BLaER1 treated with 17β-estradiol and CSF1 and Interleukin-3, amounts not matched to agents 10 nM and 100 nM (cell line): ENCODE data around the gene GRIN2C.
A peak's percentile ranks its signal among the peaks of the same experiment; 100 is the strongest.

ENCODE experiments used
- H3K27ac ChIP-seq, 11 experiments: shearing (Covaris generic); formaldehyde crosslinking; 2 replicates each; pipeline ENCODE4 v1.8.1; 2022
- H3K27me3 ChIP-seq, 11 experiments: shearing (Covaris generic); formaldehyde crosslinking; 2 replicates each; pipeline ENCODE4 v1.8.1; 2022
- H3K36me3 ChIP-seq, 11 experiments: shearing (Covaris generic); formaldehyde crosslinking; 2 replicates each; pipeline ENCODE4 v1.8.1; 2022
- H3K4me1 ChIP-seq, 10 experiments: shearing (Covaris generic); formaldehyde crosslinking; 2 replicates each; pipeline ENCODE4 v1.8.1; 2022
- H3K4me2 ChIP-seq, 11 experiments: shearing (Covaris generic); formaldehyde crosslinking; 2 replicates each; pipeline ENCODE4 v1.8.1; 2022
- H3K4me3 ChIP-seq, 10 experiments: shearing (Covaris generic); formaldehyde crosslinking; 2 replicates each; pipeline ENCODE4 v1.8.1; 2022
- H3K9ac ChIP-seq, 11 experiments: shearing (Covaris generic); formaldehyde crosslinking; 2 replicates each; pipeline ENCODE4 v1.8.1; 2022
- H3K9me3 ChIP-seq, 11 experiments: shearing (Covaris generic); formaldehyde crosslinking; replicated peaks in 1 of 11; 2 replicates each; pipeline ENCODE4 v1.8.1; 2022
- H4K20me1 ChIP-seq, 11 experiments: shearing (Covaris generic); formaldehyde crosslinking; 2 replicates each; pipeline ENCODE4 v1.8.1; 2022
- Cebpa-rat ChIP-seq, 11 experiments: shearing (Covaris generic); IDR thresholded peaks; 2 replicates each; pipeline ENCODE4 v1.8.1; 2022

The GRIN2C gene

DNA sequence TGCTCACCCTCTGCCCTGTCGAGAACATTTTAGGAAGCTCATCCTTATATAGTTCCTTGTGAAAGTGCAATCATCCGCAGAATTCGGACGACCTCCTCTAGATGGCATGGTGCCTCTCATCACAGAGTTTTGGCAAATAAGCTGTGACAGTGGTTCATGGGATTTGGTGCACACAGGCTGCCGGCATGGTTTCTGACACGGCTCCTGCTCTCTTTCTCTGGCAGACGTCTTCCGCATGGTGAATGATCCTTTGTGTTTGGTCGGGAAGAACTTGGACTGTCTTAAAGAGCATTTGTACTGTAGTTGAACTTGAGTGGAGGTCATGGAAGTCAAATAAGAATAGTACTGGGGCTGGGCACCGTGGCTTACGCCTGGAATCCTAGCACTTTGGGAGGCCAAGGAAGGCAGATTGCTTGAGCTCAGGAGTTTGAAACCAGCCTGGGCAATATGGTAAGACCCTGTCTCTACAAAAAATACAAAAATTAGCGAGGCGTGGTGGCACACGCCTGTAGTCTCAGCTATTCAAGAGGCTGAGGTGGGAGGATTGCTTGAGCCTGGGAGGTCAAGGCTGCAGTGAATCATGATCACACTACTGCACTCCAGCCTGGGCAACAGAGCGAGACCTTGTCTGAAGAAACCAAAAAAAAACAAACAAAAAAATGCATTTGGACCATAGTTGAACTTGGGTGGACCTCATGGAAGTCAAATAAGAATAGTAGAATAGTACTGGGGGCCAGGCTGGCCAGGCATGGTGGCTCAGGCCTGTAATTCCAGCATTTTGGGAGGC lies 48.8 kb downstream of the GRIN2C start:
- Histone ChIP-seq H3K27me3 (no peaks in the 10 kb centered on the region), H3K27ac (peak overlapping the region in 1 of 11 experiments; percentile 26; a peak in 1 of 22 replicates), H3K36me3 (peaks cover 0 to 85% (median 48%) of the 10 kb centered on the region in 11 experiments; a peak in 18 of 22 replicates), H3K4me2 (peak overlapping the region in 10 of 11 experiments; percentile 10 to 89 (median 72); a peak in 15 of 22 replicates), H3K4me3 (no peak overlapping the region), H3K4me1 (peaks cover 74 to 98% (median 82%) of the 10 kb centered on the region in 10 experiments), H3K9ac (no peak overlapping the region), H4K20me1 (peaks cover 7 to 100% (median 90%) of the 10 kb centered on the region in 11 experiments; a peak in 20 of 22 replicates), H3K9me3 (0 out of 22 replicates have a peak, but pooled peaks cover 0 to 3% (median 0%) of the 10 kb centered on the region in 11 experiments)
- no peak for TF ChIP-seq Cebpa-rat (IDR thresholded peaks at IDR 0.05)

DNA sequence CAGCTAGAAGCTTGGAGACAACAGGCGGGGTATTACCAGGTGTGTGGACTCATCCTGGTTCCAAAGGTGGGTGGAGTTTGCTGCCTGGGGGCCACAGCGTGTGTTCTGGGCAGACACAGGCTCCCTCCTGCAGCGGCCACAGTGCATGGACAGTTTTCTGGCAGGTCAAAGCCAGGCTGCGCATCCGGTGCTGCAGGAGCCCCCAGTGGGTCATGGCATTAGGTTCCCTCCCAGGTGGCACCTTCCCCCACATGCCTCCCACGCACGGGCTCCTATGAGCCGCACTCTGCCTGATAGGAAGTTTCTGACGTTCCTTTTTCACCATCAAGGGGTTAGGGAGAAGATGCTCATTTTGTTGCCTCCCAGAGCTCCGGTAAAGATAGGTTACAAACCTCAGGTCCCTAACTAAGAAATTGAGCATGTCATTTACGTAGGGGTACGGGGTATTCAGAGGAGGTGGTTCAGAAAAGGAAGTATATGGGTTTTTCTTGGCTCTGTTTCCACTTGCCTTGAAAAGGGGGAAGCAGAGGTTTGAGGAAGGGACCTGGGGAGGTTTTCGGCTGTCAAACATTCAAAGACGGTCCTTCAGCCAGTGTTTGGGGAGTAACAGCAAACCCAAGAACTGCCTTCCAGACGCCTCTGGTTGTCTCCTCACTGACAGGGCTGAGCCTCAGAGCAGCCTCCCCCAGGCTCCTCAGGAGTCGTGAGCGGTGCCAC lies 50.8 kb downstream of the GRIN2C start:
- Histone ChIP-seq H4K20me1 (peaks cover 11 to 100% (median 91%) of the 10 kb centered on the region in 11 experiments; a peak in 20 of 22 replicates), H3K27me3 (no peaks in the 10 kb centered on the region), H3K9ac (peak overlapping the region in 2 of 11 experiments; percentile 25 to 28; a peak in 2 of 22 replicates), H3K4me3 (no peak overlapping the region), H3K27ac (no peak overlapping the region), H3K36me3 (peaks cover 0 to 85% (median 59%) of the 10 kb centered on the region in 11 experiments; a peak in 19 of 22 replicates), H3K9me3 (no peaks in the 10 kb centered on the region), H3K4me1 (peaks cover 58 to 90% (median 68%) of the 10 kb centered on the region in 10 experiments), H3K4me2 (peak overlapping the region; percentile 44 to 77 (median 65); a peak in 21 of 22 replicates)
- no peak for TF ChIP-seq Cebpa-rat (IDR thresholded peaks at IDR 0.05)

DNA sequence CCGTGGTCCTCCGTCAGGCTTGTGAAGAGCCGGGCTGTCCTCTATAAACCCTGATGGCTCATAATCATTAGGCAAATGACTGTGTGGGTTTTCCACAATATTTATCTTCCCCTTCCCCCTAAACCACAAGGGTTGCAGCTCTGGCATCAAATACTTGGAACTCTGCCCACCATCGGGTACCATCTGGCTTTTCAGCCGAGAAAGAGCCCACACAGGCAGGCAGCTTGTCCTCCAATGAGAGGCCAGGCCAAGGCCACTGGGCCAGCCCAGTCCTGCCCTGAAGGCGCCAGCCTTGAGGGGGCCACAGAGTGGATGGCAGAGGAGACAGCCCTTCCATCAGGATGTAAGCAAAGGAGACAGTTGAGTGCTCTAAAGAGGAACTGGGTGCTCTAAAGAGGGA lies 51.8 kb downstream of the GRIN2C start:
- H3K27me3 ChIP-seq: no peaks in the 10 kb centered on the region
- H3K4me3 ChIP-seq: no peak overlapping the region
- H3K4me2 ChIP-seq: peak overlapping the region; percentile 44 to 77 (median 65)
- TF ChIP-seq Cebpa-rat (IDR thresholded peaks at IDR 0.05): no peak
- H4K20me1 ChIP-seq: peaks cover 12 to 100% (median 94%) of the 10 kb centered on the region in 11 experiments; a peak in 20 of 22 replicates
- H3K9me3 ChIP-seq: no peaks in the 10 kb centered on the region
- peaks cover 49 to 80% (median 59%) of the 10 kb centered on the region in 10 experiments for H3K4me1 ChIP-seq
- peaks cover 0 to 91% (median 68%) of the 10 kb centered on the region in 11 experiments; a peak in 19 of 22 replicates for H3K36me3 ChIP-seq
- 0 out of 22 replicates have a peak overlapping the region, but pooled peaks of 1 of the 11 experiments have one; percentile 11 for H3K9ac ChIP-seq
- H3K27ac ChIP-seq: no peak overlapping the region

DNA sequence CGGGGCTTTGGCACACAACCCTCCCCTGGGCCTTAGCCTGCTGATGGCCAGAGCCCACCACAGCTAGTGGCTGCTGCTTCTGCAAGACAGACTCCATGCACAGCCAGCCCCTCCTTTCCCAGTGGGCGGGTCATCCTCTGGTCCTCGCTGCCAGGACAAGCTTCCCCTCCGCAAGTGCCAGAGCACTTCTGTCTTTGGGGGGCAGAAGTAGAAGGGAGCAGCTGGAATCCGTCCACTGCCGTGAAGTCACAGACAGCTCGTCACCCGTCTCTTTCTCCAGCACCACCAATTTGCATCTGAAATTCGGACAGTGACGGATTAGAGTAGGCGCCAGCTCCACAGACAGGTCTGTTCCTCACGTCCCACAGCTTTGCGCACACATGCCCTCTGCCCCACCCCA lies 52.2 kb downstream of the GRIN2C start:
- TF ChIP-seq Cebpa-rat (IDR thresholded peaks at IDR 0.05): no peak

DNA sequence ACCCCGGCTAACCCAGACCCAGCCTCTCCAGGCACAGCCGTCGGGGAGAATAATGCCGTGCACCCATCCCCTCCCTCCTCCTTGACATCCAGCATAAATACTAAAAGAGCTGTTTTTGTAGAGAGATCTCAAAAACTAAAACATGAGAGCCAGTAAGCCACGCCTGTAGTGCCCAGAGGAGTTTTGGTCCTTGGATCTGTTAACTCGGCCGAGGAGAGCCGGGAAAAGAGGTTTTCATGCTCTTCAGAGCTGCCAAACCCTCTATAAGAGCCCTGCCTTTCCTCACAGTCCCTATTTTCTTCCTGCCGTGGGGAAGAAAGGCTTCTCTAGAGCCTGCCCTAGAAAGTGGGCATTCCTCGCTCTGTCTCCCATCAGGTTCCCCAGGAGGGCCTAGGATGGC lies 53.4 kb downstream of the GRIN2C start:
- Histone ChIP-seq H3K4me1 (peaks cover 33 to 64% (median 43%) of the 10 kb centered on the region in 10 experiments), H3K27ac (no peak overlapping the region), H3K27me3 (no peaks in the 10 kb centered on the region), H3K9ac (0 out of 22 replicates have a peak overlapping the region, but pooled peaks of 1 of the 11 experiments have one; percentile 22), H3K4me2 (no peak overlapping the region), H3K4me3 (no peak overlapping the region), H3K36me3 (peaks cover 0 to 98% (median 78%) of the 10 kb centered on the region in 11 experiments; a peak in 19 of 22 replicates), H4K20me1 (peaks cover 12 to 100% (median 94%) of the 10 kb centered on the region in 11 experiments; a peak in 20 of 22 replicates), H3K9me3 (no peaks in the 10 kb centered on the region)
- TF ChIP-seq Cebpa-rat (IDR thresholded peaks at IDR 0.05): no peak

More for the DNA sequence above, 52.2 kb downstream of the GRIN2C start:
- Histone ChIP-seq H4K20me1 (peaks cover 12 to 100% (median 94%) of the 10 kb centered on the region in 11 experiments; a peak in 20 of 22 replicates), H3K36me3 (peaks cover 0 to 91% (median 69%) of the 10 kb centered on the region in 11 experiments; a peak in 19 of 22 replicates), H3K9ac (no peak overlapping the region), H3K27ac (no peak overlapping the region), H3K27me3 (no peaks in the 10 kb centered on the region), H3K4me1 (peaks cover 44 to 75% (median 54%) of the 10 kb centered on the region in 10 experiments), H3K4me3 (no peak overlapping the region), H3K9me3 (no peaks in the 10 kb centered on the region), H3K4me2 (peak overlapping the region; percentile 44 to 77 (median 65))

DNA sequence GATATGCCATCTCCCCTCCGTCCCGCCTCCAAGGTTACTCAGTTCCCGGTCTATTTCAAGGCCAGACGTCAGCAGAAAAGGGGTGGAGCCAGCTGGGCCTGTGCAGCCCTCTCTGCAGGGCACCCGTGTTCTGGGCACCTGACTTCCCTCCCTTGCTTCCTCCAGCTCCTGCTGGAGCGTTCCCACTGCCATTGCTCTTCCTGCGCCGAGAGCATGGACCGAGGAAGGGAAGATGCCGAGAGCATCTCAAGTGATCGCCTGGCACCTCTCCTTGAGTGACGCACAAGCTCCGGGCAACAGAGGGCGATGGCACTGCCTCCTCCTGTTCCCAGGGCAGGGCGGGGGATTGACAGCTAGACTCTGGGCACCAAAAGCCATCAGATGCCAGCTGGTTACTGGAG lies 54.1 kb downstream of the GRIN2C start:
- Histone ChIP-seq H4K20me1 (peaks cover 12 to 100% (median 93%) of the 10 kb centered on the region in 11 experiments; a peak in 20 of 22 replicates), H3K4me2 (peak overlapping the region in 3 of 11 experiments; percentile 10 to 24 (median 19); a peak in 2 of 22 replicates), H3K9ac (0 out of 22 replicates have a peak overlapping the region, but pooled peaks of 1 of the 11 experiments have one; percentile 24), H3K4me1 (peaks cover 26 to 57% (median 36%) of the 10 kb centered on the region in 10 experiments), H3K27me3 (no peaks in the 10 kb centered on the region), H3K27ac (no peak overlapping the region), H3K9me3 (no peaks in the 10 kb centered on the region), H3K36me3 (peaks cover 0 to 98% (median 78%) of the 10 kb centered on the region in 11 experiments; a peak in 19 of 22 replicates), H3K4me3 (no peak overlapping the region)
- no peak for TF ChIP-seq Cebpa-rat (IDR thresholded peaks at IDR 0.05)

DNA sequence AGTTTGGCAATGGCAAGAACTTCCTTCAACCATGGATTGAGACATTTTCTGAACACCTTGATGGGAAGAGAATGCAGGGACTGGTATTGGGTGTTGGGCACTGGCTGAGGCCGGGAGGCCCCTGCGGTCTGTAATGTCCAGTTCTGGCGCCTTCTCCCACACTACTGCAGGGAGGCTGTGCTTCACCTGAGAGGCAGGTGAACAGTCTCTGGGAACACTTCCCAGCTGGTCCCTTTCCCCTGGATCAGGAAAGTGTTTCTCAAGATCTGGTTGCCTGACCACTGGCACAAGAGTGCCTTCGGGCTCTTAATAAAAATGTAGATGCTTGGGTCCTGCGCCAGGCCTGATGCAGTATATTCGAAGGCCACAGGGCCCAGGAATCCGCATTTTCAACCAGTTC lies 55.0 kb downstream of the GRIN2C start:
- peak overlapping the region in 1 of 11 experiments; percentile 24; a peak in 3 of 22 replicates for H3K4me2 ChIP-seq
- no peak overlapping the region for H3K27ac ChIP-seq
- no peaks in the 10 kb centered on the region for H3K27me3 ChIP-seq
- H4K20me1 ChIP-seq: peaks cover 12 to 100% (median 90%) of the 10 kb centered on the region in 11 experiments; a peak in 20 of 22 replicates
- no peaks in the 10 kb centered on the region for H3K9me3 ChIP-seq
- peaks cover 25 to 51% (median 33%) of the 10 kb centered on the region in 10 experiments for H3K4me1 ChIP-seq
- no peak overlapping the region for H3K4me3 ChIP-seq
- TF ChIP-seq Cebpa-rat (IDR thresholded peaks at IDR 0.05): no peak
- H3K36me3 ChIP-seq: peaks cover 6 to 98% (median 78%) of the 10 kb centered on the region in 11 experiments; a peak in 20 of 22 replicates
- no peak overlapping the region for H3K9ac ChIP-seq

DNA sequence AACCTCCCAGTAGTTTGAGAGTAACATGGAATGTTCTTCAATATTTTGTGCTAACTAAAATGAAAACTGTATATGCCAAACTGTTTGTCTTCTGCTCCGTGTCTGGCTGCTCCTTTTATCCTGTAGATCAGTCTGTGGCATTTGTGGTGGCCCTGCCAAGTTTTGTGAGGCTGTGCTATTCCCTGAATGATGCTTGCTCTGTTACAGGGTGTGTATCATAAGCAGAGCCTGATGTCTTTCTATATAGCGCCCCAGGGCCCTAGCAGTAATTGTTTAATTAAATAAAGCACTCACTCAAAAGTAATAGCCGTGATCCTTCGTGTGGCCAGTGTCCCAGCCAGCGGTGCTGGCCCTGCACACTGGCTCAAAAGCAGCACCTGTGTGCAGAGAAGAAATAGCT lies 55.7 kb downstream of the GRIN2C start:
- Histone ChIP-seq H3K4me2 (no peak overlapping the region), H3K27me3 (no peaks in the 10 kb centered on the region), H3K36me3 (peaks cover 13 to 98% (median 79%) of the 10 kb centered on the region in 11 experiments; a peak in 21 of 22 replicates), H3K4me3 (no peak overlapping the region), H3K4me1 (peaks cover 18 to 44% (median 27%) of the 10 kb centered on the region in 10 experiments), H3K9me3 (no peaks in the 10 kb centered on the region), H4K20me1 (peaks cover 12 to 100% (median 88%) of the 10 kb centered on the region in 11 experiments; a peak in 20 of 22 replicates), H3K27ac (no peak overlapping the region), H3K9ac (no peak overlapping the region)
- TF ChIP-seq Cebpa-rat (IDR thresholded peaks at IDR 0.05): no peak
